ENCODE data around the gene C20orf173.
"Not testable (repeated sequence)": the region's sequence is repeated elsewhere in the genome, so short reads cannot be mapped to it uniquely, and the experiment has no call there.

C20orf173 gene

GRCh38 chr20:35546127-35546526 lies 16.7 kb upstream of the C20orf173 start:
- no peak for DNase-seq (ENCODE audit: low spot score)

- DNase-seq (ENCODE audit: low spot score): not testable (repeated sequence)
Measured at GRCh38 chr20:35544941-35545340, 15.5 kb upstream of the C20orf173 start.

GRCh38 chr20:35544436-35544835 lies 15.0 kb upstream of the C20orf173 start:
- no peak for DNase-seq (ENCODE audit: low spot score)

GRCh38 chr20:35542990-35543389 lies 13.5 kb upstream of the C20orf173 start:
- DNase-seq (ENCODE audit: low spot score): no peak

- DNase-seq (ENCODE audit: low spot score): peak; percentile 93
Measured at GRCh38 chr20:35541783-35542662, 12.6 kb upstream of the C20orf173 start, which contains the start of gene ERGIC3. Gene ERGIC3, plus strand, starts transcription at chr20:35542078. Its CDS starts 20 bp downstream, at chr20:35542098.

GRCh38 chr20:35541118-35541782 lies 11.8 kb upstream of the C20orf173 start:
- DNase-seq (ENCODE audit: low spot score): no peak

- DNase-seq (ENCODE audit: low spot score): no peak
Measured at GRCh38 chr20:35539756-35540212, 10.3 kb upstream of the C20orf173 start.

- no peak for DNase-seq (ENCODE audit: low spot score)
Measured at GRCh38 chr20:35527122-35527769, 2.2 kb downstream of the C20orf173 start.

GRCh38 chr20:35525639-35526038 lies 3.8 kb downstream of the C20orf173 start:
- DNase-seq (ENCODE audit: low spot score): no peak

GRCh38 chr20:35523298-35523888 lies 6.1 kb downstream of the C20orf173 start:
- peak; percentile 72 for DNase-seq (ENCODE audit: low spot score)

GRCh38 chr20:35518955-35519354 lies 10.5 kb downstream of the C20orf173 start:
- no peak for DNase-seq (ENCODE audit: low spot score)

- DNase-seq (ENCODE audit: low spot score): not testable (repeated sequence)
Measured at GRCh38 chr20:35517767-35518166, 11.7 kb downstream of the C20orf173 start.

GRCh38 chr20:35517125-35517524 lies 12.3 kb downstream of the C20orf173 start:
- no peak for DNase-seq (ENCODE audit: low spot score)

- no peak for DNase-seq (ENCODE audit: low spot score)
Measured at GRCh38 chr20:35515949-35516645, 13.4 kb downstream of the C20orf173 start.

- no peak for DNase-seq (ENCODE audit: low spot score)
Measured at GRCh38 chr20:35515341-35515740, 14.1 kb downstream of the C20orf173 start.

- DNase-seq (ENCODE audit: low spot score): no peak
Measured at GRCh38 chr20:35514371-35514932, 15.0 kb downstream of the C20orf173 start.

GRCh38 chr20:35511814-35512420 lies 17.5 kb downstream of the C20orf173 start:
- DNase-seq (ENCODE audit: low spot score): peak; percentile 42

- no peak for DNase-seq (ENCODE audit: low spot score)
Measured at GRCh38 chr20:35510951-35511735, 18.3 kb downstream of the C20orf173 start.

GRCh38 chr20:35508493-35509218 lies 20.8 kb downstream of the C20orf173 start:
- no peak for DNase-seq (ENCODE audit: low spot score)
